Ramos (cell line): ENCODE results near the gene LSAMP.
"Not testable (repeated sequence)": the region's sequence is repeated elsewhere in the genome, so short reads cannot be mapped to it uniquely, and the experiment has no call there.

Source experiments
- in situ Hi-C: fragments of 300-500 bp; cut with MboI; formaldehyde crosslinking; loops from one replicate; pipeline ENCODE4 v1.14.3; 2022; ENCODE audit warnings: low sequenced_read_pairs; ENCODE audit not compliant: unreplicated experiment

LSAMP gene

DNA sequence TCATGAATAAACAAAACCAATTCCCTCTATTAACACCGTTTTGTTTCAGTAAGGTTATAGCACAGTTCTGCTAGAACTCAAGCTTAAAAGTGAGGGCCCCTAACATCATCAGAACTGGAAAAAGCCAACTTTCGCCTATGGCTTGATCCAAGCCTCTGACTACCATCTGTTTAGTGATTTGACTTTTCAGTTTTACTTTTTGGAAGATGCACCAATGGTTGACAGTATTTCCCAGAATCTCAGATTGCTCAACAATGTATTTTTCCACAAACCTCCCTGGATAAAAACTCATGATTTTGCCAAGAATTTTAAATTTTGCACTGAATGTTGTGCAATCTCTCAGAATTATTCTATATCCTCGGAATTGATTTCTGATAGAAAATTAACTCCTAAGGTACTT, 190.7 kb downstream of the LSAMP start:
- in situ Hi-C loops, result no loop called here

DNA sequence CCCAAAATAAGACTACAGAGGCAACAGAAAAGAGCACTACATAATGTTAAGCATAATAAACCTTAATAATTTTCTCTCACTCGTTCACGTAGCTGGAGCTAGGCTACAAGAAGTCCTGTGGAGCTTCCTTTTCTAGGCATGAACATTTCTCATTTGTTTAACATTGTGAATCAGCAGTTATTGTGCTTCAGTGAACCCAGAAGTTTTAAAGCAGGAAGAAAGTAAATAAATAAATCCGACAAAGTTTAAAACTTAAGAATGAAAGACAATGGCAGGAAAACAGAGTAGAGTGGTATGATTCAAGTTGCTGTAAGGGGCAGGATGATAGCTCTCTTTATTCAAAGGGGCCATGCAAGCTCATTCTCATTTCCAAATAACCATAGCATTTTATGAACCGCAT, 191.8 kb downstream of the LSAMP start:
- in situ Hi-C loops, result no loop called here

DNA sequence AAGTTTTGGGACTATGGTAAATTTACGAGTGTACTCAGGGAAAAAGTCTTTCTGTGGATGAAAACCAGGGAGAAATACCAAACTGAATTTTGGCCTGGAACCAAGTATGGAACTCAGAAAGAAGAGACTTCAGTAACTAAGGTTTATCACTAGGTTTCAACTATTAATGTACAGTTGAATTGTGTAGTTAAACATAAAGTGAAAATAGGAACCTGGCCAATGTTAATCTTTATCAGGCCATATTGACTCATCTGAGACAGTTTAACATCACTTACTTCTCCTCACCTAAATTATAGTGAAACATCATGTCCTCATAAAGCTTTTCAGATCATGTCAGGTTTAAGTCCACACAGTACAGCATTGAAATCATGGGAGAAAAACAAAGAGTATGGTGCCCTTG, 197.7 kb downstream of the LSAMP start:
- in situ Hi-C loops, result no loop called here

DNA sequence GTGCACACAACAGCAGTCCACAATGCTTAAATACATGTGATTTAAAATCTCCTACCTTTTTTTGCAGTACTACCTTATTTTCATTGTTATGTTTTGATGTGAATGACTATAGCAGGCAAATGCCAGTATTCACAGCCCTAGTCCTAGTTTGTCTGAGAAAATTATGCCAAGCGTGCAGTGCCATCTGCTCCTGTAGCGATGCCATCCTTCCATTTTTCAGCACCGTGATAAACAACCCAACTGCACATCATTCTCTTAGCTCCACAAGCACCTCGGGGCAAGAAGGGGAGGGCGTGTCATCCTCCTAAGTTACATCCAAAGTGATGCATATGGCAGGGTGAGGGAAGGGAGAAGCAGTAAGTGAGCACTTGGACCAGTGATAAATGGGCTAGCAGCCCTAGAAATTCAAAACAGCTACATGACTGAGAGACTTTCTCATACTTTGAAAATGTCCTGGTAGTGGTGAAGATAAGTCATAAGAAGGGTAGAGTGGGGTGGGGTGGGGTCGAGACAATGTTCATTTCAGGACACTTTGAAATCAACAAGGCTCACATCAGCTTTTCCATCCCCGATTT, 198.8 kb downstream of the LSAMP start:
- in situ Hi-C loops, result no loop called here

DNA sequence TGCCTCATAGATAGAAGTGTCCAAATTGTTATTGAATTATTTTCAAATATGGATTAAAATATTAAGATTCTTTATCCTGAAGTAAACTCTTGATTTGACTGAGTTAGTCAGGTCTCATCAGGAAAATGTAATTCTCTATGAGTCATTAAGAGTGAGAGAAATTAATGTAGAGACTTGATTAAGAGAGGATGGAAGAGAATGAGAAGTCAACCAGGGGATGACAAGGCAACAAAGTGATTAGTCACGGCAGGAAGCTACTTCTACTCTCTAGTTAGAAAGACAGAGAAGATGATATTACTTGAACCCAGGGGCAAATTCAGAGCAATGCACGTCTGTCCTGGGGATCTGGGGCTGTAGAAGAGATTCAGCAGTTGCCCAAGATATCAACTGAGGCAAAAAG, 202.5 kb downstream of the LSAMP start:
- in situ Hi-C loops, result no loop called here

DNA sequence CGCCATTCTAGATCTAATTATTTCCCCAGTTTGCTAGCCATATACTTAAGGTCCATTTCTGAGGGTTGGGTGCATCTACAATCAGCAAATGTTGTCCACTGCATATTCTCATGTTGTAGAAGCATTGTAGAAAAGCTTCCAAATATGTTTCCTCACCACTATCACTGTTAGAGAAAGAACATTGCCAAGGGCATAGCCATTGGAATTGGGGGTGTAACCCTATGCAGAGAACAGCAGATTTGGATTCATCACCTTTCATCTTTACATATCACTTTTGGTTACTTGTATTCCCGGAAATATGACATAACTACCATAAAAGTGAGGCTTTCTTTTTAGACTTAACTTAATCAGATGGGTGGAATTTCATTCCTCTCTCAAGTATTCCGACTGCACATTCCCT, 203.6 kb downstream of the LSAMP start:
- in situ Hi-C loops, result no loop called here

DNA sequence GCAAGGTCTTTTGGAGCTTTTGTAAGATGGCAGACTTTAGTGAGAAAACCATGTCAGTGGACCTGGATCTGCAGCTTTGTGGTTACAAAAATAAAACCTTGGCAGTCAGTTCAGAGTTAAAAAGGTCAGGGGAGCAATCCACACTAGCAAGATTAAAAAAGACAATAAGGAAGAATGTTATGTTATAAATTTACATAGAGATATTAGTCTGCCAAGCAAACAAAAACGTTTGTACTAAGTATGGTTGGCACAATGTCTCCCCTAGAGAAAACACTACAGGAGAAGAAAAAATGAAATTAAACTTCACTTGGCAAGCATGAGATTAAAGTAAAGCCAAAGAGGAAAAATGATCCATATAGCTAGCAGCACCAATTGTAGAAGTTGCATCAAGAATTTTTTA, 205.0 kb downstream of the LSAMP start:
- in situ Hi-C loops, result no loop called here

DNA sequence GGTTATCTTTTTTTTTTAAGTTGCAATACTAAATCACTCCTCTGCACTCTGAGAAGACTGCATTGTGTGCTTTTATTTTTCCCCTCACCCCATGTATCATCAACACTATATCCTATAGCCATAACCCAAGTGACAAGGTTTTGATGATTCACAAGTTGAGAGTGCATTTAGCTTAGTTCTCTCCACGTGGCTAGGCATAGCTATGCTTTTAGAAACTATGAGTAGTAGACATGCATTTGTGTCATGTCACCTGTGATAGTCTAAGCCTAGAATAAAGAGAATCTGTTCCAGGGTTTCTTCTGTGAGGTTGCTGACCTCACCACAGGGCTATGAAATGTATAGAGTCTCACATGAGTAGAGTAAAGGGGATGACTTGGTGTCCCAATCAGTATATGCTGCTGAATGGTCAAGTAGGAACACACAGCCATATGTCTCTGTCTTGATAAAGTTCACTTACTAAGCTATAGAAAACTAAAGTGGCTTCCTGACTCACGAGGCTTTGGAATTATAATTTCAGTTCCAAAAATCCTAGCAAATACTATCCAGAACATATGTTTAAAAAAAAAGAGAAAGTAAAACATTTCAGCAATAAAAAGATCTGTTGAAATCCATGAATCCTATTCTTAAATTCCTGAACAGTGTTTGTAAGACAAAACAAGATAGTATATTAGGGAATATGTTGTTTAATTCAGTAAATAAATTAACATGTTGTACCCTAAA, 206.3 kb downstream of the LSAMP start:
- in situ Hi-C loops, result no loop called here

DNA sequence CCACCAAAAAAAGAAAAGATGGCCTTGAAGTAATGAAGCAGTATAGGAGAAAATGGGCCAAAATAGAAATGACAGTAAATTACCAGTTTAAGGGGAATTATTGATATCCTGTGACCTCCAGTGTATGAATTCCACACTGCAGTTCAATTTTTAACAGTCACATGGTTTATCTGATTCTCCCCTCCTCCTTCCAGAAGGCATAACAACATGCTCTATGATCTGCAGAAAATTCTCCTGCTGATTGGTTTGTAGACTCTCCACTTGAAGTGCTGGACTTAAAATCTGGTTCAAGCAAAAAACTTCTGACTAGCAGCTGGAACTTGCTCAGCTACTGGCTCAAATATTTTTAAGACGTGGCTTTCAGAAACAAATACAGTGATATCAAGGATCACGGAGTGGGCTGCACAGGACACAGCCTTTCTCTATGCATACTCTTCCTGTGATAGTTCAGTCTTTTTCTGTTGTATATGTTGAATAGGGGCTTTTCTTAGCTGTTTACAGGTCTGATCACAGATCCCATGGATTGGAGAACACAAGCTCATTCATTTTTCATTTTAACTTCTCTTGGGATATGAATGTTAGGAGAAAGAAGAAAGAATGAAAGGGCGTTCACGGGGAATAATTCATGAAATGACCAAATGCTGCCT, 211.5 kb downstream of the LSAMP start:
- in situ Hi-C loops, result no loop called here

DNA sequence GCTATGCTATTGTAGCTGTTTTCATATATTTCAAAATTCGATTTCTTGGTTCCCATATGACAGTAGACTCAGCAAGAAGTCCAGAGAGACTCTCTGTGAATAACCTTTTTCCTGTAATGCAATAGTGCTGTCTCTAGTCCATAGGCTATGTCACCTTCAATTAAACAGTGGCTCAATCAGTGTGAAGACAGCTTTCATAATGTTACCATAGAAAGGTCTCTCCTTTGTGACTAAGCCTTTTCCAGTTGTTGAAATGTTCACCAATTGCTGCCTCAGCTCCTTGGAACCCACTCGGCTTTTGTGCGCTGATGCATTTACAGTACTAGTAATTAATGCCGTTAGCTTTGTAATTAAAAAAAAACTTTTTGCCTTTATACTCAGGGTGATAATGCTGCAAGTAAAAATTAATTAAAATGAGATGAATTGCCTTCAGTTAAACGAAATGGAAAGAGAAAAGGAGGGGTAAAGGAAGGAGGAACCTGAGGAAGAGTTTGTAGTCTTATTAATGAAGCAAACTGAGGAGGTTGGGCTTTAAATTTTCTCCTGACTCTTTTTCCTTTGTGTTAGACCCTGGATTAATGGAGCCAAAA, 214.8 kb downstream of the LSAMP start:
- in situ Hi-C loops, result no loop called here

DNA sequence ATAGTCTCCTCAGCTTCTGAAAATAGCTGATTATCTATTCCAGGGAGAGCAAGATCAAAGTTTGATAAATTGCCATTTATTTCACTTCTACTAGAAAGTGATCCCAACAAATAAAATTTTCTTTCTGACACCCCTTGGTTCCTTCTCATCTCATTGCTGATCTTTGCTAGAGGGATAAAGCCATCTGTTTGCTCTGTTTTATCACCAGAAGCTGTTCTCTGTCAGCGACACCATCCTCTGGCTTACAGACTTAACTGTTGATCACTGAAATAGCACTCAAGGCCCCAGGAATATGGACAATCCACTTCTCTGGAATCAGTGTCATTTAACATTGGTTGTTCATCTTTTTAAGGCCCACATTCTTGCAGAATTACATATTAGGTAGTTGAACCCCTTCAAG, 219.0 kb downstream of the LSAMP start:
- in situ Hi-C loops, result no loop called here

DNA sequence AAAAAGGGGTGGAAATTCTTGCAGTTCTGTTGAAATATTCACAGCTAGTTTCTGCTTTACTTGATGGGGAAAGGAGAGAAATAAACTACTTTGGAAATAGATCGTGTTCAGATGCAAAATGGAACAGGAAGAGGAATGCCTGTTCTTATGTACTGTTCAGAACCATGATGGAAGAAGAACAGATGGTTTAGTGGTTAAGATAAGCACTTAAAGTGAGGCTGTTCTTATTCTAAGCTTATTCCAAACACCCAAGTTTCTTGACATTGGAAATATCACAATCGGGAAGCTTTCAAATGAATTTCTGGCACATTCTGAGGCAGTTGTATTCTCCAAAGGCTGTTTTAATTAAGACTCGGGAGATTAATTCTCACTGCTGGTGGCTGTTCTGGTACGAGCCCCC, 228.5 kb downstream of the LSAMP start:
- in situ Hi-C loops, result no loop called here

DNA sequence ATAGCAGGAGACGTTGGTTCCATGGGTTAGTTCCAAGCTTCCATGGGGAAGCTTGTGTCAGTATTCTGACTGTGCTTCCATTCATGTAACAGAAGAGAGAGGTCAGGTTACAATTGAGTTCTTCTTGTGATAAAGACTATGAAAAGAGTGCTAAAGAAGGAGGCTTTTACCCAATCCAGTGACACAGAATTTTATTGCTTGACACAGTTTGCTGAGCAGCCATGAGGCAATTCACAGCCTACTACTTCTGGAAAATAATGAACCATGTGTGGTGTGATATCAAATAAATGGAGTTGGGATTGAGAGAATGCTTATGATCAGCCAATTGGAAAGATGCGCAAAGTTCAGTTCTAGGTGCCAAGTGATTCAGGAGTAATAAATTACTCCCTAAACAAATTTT, 233.4 kb downstream of the LSAMP start:
- in situ Hi-C loops, result no loop called here

DNA sequence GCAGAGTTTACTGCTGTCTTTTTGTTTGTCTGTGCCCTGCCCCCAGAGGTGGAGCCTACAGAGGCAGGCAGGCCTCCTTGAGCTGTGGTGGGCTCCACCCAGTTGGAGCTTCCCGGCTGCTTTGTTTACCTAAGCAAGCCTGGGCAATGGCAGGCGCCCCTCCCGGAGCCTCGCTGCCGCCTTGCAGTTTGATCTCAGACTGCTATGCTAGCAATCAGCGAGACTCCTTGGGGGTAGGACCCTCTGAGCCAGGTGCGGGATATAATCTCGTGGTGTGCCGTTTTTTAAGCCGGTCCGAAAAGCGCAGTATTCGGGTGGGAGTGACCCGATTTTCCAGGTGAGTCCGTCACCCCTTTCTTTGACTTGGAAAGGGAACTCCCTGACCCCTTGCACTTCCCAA, 236.5 kb downstream of the LSAMP start:
- in situ Hi-C loops, result not testable (repeated sequence)

DNA sequence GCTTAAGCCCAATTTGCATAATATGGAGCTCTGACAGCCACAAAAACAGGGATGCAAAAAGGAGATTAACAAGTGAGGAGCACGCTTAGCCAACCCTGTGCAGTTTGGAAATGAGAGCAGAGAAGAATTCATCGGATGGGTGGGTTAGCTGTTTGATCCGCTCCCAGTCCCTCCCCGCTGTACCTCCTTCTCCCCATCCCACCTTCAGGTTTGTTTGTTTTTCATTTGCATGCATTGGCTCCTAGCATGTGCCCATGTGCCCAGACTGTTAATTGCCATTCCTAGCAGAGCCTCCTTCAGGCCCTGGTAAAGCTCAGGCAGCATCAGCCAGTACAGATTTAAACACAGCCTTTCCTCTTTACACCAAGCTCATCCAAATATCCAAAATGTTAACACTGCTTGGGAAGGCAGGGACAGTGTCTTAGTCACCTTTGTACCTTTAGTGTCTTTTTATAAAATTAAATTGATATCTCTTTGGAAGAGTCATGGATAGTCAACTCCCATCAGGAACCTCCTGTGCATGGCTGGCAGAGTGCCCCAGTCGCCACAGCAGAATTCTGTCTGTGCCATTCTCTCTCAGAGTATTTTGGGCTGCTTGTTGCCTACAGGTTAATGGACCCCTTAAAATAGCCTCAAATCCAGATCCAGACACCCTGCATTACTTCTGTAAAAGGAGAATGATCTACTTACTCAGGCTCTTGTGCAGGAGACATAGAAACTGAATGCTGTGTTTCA, 244.2 kb downstream of the LSAMP start:
- in situ Hi-C loops, result no loop called here

DNA sequence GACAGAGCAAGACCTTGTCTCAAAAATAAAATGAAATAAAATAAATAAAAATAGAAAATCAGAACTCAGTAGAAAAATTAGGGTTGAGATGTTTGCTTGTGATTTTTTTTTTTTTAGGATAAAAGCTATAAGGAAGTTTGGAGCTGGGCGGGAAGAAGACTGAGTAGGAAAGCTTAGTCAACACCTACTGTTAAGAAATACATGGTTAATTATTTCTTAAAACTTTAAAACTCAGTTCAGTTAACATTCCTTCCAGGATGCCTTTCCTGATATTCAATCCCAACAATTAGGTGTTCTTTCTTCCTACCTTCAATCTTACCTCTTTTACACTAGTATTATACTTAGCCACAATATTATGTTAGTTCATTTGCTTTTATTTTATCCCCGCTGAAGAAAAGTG, 246.2 kb downstream of the LSAMP start:
- in situ Hi-C loops, result no loop called here

DNA sequence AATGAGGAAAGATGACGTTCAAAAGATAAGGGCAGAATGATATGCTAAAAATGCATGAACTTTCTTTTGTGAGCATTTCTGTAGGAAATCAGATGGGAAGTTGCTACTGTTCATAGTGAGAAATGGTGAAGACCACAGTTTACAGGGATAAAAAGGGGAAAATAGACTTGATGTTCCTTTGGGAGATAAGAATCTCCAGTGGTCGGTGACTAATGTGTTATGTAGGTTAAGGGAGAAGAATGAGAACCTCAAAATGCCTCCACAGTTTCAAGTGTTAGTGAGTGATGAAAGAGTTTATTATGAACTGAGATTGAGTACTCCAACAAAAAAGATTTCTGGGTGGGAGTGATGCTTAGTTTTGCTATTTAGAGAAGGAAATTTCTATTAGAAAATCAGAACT, 247.2 kb downstream of the LSAMP start:
- in situ Hi-C loops, result no loop called here

DNA sequence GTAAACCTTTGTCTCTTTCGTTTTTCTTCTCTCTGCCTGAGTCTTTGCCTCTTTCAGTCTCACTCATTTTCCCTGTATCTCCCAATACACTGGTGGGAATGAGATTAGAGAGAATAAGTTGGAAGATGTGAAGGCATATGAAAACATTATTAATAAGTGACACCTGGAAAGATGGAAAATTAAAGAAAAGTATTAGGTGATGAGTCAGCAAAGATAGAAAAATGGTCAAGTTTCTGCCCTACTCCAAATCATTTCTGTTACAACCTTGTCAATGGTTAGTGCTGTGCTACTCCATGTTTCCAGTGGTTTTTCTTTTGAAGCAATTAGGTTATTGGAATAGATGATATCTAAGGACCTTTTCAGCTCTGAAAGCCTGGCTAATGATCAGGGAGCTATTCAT, 252.8 kb downstream of the LSAMP start:
- in situ Hi-C loops, result no loop called here

DNA sequence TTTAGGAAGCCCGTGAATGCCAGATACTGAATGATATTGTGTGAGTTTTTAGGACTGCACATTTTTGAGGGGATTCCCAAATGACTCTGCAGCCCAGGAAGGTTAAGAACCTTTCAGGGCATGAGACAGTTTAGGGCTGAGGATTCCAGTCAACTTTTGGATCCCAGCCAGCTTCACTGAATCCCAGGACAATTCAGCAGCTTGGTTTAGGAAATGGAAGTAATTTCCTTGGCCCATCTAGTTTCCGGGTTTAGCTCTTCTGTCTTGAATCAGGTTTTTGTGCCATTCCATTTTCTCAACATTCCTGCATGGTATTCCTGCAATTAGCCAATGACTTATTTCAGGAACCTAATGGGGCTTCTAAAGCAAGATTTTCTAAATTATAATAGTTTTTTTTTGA, 253.9 kb downstream of the LSAMP start:
- in situ Hi-C loops, result no loop called here

DNA sequence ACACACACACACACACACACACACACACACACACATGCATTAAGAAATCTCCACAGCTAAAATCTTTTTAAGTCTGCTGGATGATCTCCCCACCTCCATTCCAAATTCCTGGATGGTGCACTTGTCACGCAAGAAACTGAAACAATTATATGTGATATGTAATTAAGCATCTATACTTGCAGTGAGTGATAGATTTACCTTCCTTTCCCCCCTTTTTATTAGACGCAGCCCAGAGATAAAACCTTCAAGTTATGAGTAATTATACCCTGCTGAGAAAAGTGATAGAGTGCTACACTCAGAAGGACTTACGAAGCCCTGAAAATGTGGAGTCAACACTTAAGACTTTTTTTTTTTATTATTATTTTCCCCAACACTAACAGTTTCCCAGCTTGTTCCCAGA, 255.2 kb downstream of the LSAMP start:
- in situ Hi-C loops, result no loop called here

DNA sequence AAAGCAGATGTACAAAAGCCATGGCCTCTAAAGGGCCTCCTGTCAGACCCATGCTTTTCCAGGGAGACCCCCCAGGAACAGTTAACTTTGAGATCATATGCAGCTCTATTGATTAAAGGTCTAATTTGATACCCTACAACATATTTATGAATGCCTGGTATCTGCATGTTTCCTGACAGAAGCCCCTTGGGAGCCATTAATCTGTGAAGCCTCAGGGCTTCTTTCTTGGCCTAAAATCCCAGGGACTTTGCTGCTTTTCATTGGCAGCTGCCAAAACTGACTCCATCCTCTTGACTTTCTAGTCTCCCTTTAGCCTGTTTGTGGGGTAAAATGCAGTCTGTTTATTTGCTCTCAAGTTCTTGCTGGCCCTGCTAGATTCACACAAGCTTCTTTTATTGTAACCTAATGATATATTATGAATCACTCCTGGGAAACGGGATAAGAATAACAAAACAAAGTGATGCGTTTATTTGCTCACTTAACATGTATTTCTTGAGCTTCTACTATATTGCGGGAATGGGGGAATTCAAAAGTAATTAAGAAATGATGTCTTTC, 257.0 kb downstream of the LSAMP start:
- in situ Hi-C loops, result no loop called here
